ENCODE data around the gene TRNAU1AP. TPM values are rescaled to one million over a fixed set of nuclear protein-coding genes. Genes with fewer than 3 reads are reported as not detected.
"Not testable (repeated sequence)": the region's sequence is repeated elsewhere in the genome, so short reads cannot be mapped to it uniquely, and the experiment has no call there.

The TRNAU1AP gene
- total RNA-seq, 4 donors from 2014 or later: 3.8 to 34.9 (median 20.3) TPM

DNA sequence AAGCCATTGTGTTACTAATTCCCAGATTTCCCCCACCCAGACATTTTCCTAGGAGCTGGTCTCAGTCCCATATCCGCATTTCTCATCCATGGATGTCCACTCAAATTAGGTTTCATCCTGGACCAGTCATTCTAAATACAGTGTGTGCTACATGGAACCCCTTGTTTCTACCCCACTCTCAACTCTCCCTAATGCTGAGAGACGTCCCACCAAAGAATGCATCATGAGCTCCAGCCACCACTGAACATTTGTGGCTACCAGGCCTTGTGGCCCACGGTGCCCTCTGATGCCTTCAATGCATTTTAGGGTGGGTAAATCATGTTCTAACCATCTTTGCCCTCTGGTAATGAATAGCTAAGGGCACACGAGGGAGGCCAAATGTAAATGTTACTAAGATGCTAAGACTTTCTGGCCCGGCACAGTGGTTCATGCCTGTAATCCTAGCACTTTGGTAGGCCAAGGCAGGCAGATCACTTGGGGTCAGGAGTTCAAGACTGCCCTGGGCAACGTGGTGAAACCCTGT lies 25.9 kb downstream of the TRNAU1AP start:
- TF ChIP-seq, protein P1, sequence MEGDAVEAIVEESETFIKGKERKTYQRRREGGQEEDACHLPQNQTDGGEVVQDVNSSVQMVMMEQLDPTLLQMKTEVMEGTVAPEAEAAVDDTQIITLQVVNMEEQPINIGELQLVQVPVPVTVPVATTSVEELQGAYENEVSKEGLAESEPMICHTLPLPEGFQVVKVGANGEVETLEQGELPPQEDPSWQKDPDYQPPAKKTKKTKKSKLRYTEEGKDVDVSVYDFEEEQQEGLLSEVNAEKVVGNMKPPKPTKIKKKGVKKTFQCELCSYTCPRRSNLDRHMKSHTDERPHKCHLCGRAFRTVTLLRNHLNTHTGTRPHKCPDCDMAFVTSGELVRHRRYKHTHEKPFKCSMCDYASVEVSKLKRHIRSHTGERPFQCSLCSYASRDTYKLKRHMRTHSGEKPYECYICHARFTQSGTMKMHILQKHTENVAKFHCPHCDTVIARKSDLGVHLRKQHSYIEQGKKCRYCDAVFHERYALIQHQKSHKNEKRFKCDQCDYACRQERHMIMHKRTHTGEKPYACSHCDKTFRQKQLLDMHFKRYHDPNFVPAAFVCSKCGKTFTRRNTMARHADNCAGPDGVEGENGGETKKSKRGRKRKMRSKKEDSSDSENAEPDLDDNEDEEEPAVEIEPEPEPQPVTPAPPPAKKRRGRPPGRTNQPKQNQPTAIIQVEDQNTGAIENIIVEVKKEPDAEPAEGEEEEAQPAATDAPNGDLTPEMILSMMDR (IDR thresholded peaks at IDR 0.05): no peak
- TF ChIP-seq POLR2A (IDR thresholded peaks at IDR 0.05): no peak
- Histone ChIP-seq H3K9me3 (no peaks in the 10 kb centered on the region), H3K4me1 (no peaks in the 10 kb centered on the region), H3K4me3 (no peak overlapping the region), H3K27me3 (no peaks in the 10 kb centered on the region), H3K36me3 (no peaks in the 10 kb centered on the region), H3K27ac (no peak overlapping the region)
- intact Hi-C loops (cut with DNase I; ENCODE audit: low total_unique reads): no loop called here
- no peak for DNase-seq

DNA sequence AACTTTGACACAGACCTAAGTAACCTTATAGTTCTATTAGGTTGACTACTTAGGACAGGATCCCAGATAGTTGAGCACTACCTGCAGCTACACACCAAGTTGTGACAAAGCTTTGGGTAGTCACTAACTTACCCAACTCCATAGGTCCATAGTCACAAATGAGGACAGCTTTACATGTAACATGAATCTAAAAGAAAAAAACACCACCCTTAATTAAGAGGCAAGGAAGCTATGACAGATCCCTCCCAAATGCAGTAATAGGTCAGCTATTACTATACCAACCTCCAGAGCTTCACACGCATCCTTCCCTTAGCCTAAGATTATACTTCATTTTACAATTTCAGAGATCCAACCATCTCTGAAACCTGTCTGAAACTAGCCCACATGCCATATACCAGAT lies 26.5 kb downstream of the TRNAU1AP start:
- H3K36me3 ChIP-seq: no peaks in the 10 kb centered on the region
- no peaks in the 10 kb centered on the region for H3K4me1 ChIP-seq
- no peaks in the 10 kb centered on the region for H3K27me3 ChIP-seq
- DNase-seq: no peak
- TF ChIP-seq, protein P1 (IDR thresholded peaks at IDR 0.05): no peak
- TF ChIP-seq POLR2A (IDR thresholded peaks at IDR 0.05): no peak
- intact Hi-C loops (cut with DNase I; ENCODE audit: low total_unique reads): no loop called here
- no peak overlapping the region for H3K4me3 ChIP-seq
- H3K9me3 ChIP-seq: no peaks in the 10 kb centered on the region
- no peak overlapping the region for H3K27ac ChIP-seq

DNA sequence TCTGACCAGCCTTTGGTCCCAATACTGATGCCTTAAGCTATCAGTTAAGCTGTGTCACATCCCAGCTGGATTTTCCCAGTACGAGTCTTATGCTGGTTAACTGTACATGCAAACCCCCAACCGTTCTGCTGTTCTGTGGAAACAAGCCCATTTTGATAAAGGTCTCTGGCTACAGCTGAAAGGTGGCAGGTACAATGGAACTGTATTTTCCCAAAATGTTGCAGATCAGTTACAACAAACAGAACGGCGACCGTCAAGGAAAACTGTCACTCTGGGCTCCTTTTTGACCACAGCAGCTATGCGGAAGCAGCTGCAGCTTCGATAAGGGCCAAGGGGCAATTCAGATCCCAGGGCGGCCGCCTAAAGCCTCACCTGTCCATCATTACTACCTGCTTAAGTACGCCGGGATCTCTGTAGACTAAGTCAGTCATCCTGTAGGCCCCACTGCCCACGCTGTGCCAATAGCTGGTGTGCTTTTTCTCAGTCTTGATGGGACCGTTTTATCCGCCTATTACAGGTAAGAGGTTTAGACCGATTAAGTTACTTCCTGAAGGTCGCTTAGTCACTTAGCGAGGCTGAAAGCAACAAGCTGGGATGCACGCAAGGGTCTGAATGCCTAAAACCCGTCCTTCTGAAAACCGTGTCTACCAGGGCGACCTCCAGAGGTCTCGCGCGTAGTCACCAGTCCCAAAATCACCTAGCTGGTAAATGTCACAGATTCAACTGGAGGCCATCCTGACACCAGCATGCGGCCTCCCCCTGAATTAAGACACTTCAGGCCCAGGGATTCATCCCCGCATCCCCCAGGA lies 28.0 kb downstream of the TRNAU1AP start:
- Histone ChIP-seq H3K4me1 (no peaks in the 10 kb centered on the region), H3K9me3 (no peaks in the 10 kb centered on the region), H3K36me3 (no peaks in the 10 kb centered on the region), H3K27ac (peak overlapping the region; percentile 90 to 94), H3K27me3 (no peaks in the 10 kb centered on the region), H3K4me3 (peak overlapping the region; percentile 84 to 99)
- no peak for DNase-seq
- TF ChIP-seq, protein P1 (IDR thresholded peaks at IDR 0.05): no peak
- no peak for TF ChIP-seq POLR2A (IDR thresholded peaks at IDR 0.05)
- intact Hi-C loops (cut with DNase I; ENCODE audit: low total_unique reads): no loop called here

DNA sequence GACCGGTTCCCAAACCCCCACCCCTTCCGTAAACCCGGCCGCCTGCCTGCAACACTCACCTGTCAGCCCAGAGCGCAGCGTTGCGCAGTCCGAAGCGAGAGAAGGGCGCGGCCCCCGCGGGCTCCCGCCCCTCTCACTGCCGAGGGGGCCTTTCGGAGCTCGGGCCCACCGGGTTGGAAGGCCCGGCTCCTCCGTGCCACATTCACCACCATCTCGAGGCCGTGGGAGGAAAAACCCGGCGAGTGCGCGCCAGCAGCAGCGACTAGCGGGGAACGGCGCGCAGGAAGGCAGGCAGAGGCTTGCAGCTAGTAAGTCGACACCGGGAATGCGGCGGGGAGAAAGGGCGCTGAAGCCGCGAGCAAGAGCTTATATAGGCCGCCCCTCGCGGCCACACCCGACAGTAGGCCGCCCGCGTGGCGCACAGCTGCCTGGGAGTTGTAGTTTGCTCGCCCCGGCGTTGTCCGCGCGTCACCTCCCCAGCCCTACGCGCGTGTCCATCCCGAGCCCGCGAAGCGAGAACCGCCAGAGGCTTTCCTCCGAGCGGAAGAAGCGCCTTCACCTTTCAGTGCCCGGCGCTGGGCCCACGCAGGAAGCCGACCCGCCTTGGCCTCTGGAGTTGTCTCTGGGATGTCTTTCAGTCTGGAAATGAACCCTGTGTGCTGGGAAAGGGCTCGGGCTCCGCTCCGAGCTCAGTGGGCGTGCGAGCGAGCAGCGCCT lies 28.8 kb downstream of the TRNAU1AP start:
- peak; percentile 96 for DNase-seq
- Histone ChIP-seq H3K4me3 (peak overlapping the region; percentile 84 to 99), H3K4me1 (no peaks in the 10 kb centered on the region), H3K27ac (peak overlapping the region; percentile 90 to 94), H3K9me3 (no peaks in the 10 kb centered on the region), H3K27me3 (no peaks in the 10 kb centered on the region), H3K36me3 (no peaks in the 10 kb centered on the region)
- intact Hi-C loops (cut with DNase I; ENCODE audit: low total_unique reads): no loop called here
- TF ChIP-seq, protein P1 (IDR thresholded peaks at IDR 0.05): peak; percentile 6 to 54 (median 13)
- peak; percentile 80 to 91 for TF ChIP-seq POLR2A (IDR thresholded peaks at IDR 0.05)

DNA sequence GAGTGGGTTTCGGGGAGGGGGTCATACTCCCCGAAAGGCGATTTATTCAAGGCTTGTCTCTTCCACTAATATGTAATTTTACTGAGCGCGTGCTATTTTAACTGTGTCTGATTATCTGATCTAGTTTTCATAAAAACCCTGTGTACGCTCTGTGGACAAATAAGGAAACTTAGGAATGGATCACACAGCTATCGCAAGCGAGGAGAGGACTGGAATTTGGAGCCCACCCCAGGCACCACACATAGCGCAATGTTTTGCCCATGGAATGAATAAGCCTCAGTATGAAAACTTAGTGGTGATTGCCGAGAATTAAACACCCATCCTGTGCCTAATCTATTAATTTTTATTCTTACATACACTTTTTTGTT lies 29.3 kb downstream of the TRNAU1AP start:
- Histone ChIP-seq H3K4me3 (peak overlapping the region; percentile 84 to 99), H3K27me3 (no peaks in the 10 kb centered on the region), H3K27ac (peak overlapping the region; percentile 90 to 94), H3K36me3 (no peaks in the 10 kb centered on the region), H3K9me3 (no peaks in the 10 kb centered on the region), H3K4me1 (no peaks in the 10 kb centered on the region)
- no peak for DNase-seq
- intact Hi-C loops (cut with DNase I; ENCODE audit: low total_unique reads): no loop called here
- TF ChIP-seq POLR2A (IDR thresholded peaks at IDR 0.05): no peak
- TF ChIP-seq, protein P1 (IDR thresholded peaks at IDR 0.05): no peak

DNA sequence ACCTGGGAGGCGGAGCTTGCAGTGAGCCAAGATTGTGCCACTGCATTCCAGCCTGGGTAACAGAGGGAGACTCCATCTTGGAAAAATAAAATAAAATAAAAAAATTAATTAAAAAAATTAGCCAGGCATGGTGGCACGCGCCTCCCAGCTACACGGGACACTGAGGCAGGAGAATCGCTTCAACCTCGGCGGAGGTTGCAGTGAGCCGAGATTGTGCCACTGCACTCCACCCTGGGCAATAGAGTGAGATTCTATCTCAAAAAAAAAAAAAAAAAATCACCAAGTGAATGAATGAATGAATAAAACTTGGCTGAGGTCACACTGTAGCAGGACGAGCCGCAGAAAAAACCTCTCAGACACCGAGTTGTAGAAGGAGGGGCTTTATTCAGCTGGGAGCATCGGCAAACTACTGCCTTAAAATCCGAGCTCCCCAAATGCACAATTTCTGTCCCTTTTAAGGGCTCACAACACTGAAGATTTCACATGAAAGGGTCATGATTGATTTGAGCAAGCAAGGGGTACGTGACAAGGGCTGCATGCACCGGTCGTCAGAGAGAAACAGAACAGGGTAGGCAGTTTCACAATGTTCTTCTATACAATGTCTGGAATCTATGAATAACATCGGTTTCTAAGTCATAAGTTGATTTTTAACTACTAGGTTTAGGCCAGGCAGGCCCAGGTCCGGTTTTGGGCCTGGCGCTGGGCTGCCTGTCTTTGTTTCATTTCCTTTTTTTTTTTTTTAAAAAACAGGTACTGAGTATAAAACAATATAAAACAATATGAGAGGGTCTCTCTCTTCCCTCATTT lies 33.9 kb downstream of the TRNAU1AP start:
- H3K27ac ChIP-seq; DNase-seq; H3K4me1 ChIP-seq; H3K36me3 ChIP-seq; intact Hi-C loops (cut with DNase I; ENCODE audit: low total_unique reads); H3K9me3 ChIP-seq; H3K27me3 ChIP-seq; H3K4me3 ChIP-seq: not testable (repeated sequence)
